ENCODE measurements around the gene DNAJB4.
"Not testable (repeated sequence)": the region's sequence is repeated elsewhere in the genome, so short reads cannot be mapped to it uniquely, and the experiment has no call there.

Gene DNAJB4

GRCh38 chr1:77991638-77992037 is 13.1 kb upstream of the DNAJB4 start:
- DNase-seq, result no peak

- no peak for DNase-seq
Measured at GRCh38 chr1:77994117-77994705, 10.5 kb upstream of the DNAJB4 start.

GRCh38 chr1:77996734-77997133 is 8.0 kb upstream of the DNAJB4 start:
- DNase-seq, result no peak

GRCh38 chr1:78000536-78000935 is 4.2 kb upstream of the DNAJB4 start:
- not testable (repeated sequence) for DNase-seq

- no peak for DNase-seq
Measured at GRCh38 chr1:78003070-78003746, 1.5 kb upstream of the DNAJB4 start.

GRCh38 chr1:78003882-78004718 is 639 bp upstream of the DNAJB4 start:
- no peak for DNase-seq

GRCh38 chr1:78005448-78005722 is 646 bp downstream of the DNAJB4 start:
- no peak for DNase-seq

- no peak for DNase-seq
Measured at GRCh38 chr1:78005755-78006154, 1.0 kb downstream of the DNAJB4 start.

GRCh38 chr1:78006521-78006920 is 1.8 kb downstream of the DNAJB4 start:
- no peak for DNase-seq

GRCh38 chr1:78007677-78008341 is 3.1 kb downstream of the DNAJB4 start:
- no peak for DNase-seq

- DNase-seq, result no peak
Measured at GRCh38 chr1:78009276-78009675, 4.5 kb downstream of the DNAJB4 start.

GRCh38 chr1:78009836-78010235 is 5.1 kb downstream of the DNAJB4 start:
- DNase-seq, result no peak

- no peak for DNase-seq
Measured at GRCh38 chr1:78011050-78011449, 6.3 kb downstream of the DNAJB4 start.

- no peak for DNase-seq
Measured at GRCh38 chr1:78015148-78015547, 10.4 kb downstream of the DNAJB4 start.

GRCh38 chr1:78019024-78019423 is 14.3 kb downstream of the DNAJB4 start:
- no peak for DNase-seq

GRCh38 chr1:78021134-78021533 is 16.4 kb downstream of the DNAJB4 start:
- DNase-seq, result not testable (repeated sequence)

- no peak for DNase-seq
Measured at GRCh38 chr1:78029793-78030192, 25.1 kb downstream of the DNAJB4 start.

GRCh38 chr1:78032996-78033796 is 28.5 kb downstream of the DNAJB4 start:
- DNase-seq, result no peak

GRCh38 chr1:78033797-78034172 is 29.0 kb downstream of the DNAJB4 start:
- no peak for DNase-seq

- no peak for DNase-seq
Measured at GRCh38 chr1:78035121-78035520, 30.4 kb downstream of the DNAJB4 start.

GRCh38 chr1:78036450-78036849 is 31.7 kb downstream of the DNAJB4 start:
- no peak for DNase-seq

GRCh38 chr1:78038071-78038470 is 33.3 kb downstream of the DNAJB4 start:
- DNase-seq, result no peak

- DNase-seq, result no peak
Measured at GRCh38 chr1:78038491-78038939, 33.8 kb downstream of the DNAJB4 start.

Data from NCI-H2081 treated with DMSO at 0.1 percent for 48 hours (cell line).